ENCODE results near the gene DGKZ.

DNA sequence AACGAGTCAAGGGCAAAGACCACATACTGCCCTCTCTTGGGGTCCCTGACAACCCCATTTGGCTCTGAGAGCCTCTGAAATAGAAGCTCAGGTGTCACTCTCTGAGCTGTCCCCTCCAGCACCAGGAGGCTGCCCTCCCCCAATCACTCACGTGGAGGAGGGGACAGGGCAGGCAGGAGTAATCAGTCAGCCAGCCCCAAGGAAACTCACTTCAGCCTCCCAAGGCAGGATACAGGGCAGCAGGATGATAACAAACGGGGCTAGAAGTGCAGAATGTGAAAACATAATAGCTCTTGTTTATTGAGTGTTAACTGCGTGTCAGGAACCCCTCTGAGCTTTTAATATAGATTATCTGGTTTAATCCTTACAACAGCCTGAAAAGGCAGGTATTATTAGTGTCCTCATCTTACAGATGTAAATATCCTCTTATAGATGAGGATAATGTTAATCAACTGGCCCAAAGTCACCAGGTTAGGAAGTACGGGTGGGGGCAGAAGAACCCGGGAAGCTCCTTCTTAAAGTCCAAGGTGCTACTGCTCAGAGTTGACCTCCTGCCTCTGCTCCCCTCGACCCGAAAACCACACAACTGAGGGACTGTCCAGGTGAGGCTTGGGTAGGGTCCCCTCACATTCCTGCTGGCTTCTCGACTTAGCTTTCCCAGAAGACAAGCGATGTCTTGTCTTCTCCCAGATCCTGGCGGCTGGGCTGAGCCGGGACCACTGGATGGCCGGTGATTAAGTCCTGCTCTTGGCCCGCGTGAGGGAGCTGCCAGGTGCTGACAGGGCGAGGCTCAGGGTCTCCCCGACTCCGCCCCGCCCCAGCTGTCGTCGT is 41.6 kb downstream of the DGKZ start:
- TF ChIP-seq EZH2 (IDR thresholded peaks at IDR 0.05; ENCODE audit: borderline replicate concordance, low read depth, low read length, severe bottlenecking) (peak; percentile 16), FOS (IDR thresholded peaks at IDR 0.05; ENCODE audit: borderline replicate concordance, insufficient read depth, low read length) (no peak), POLR2A (IDR thresholded peaks at IDR 0.05; ENCODE audit: low read depth, low read length) (no peak), JUN (IDR thresholded peaks at IDR 0.05; ENCODE audit: borderline replicate concordance, insufficient read depth, insufficient read length, low read depth) (no peak), POLR2AphosphoS5 (IDR thresholded peaks at IDR 0.05; ENCODE audit: insufficient read depth, low read depth, low read length) (no peak), MYC (IDR thresholded peaks at IDR 0.05; ENCODE audit: low read depth, low read length) (no peak), GATA2 (IDR thresholded peaks at IDR 0.05; ENCODE audit: insufficient read depth, insufficient read length, low read depth, low read length) (no peak)
- TF ChIP-seq, protein P1, sequence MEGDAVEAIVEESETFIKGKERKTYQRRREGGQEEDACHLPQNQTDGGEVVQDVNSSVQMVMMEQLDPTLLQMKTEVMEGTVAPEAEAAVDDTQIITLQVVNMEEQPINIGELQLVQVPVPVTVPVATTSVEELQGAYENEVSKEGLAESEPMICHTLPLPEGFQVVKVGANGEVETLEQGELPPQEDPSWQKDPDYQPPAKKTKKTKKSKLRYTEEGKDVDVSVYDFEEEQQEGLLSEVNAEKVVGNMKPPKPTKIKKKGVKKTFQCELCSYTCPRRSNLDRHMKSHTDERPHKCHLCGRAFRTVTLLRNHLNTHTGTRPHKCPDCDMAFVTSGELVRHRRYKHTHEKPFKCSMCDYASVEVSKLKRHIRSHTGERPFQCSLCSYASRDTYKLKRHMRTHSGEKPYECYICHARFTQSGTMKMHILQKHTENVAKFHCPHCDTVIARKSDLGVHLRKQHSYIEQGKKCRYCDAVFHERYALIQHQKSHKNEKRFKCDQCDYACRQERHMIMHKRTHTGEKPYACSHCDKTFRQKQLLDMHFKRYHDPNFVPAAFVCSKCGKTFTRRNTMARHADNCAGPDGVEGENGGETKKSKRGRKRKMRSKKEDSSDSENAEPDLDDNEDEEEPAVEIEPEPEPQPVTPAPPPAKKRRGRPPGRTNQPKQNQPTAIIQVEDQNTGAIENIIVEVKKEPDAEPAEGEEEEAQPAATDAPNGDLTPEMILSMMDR (IDR thresholded peaks at IDR 0.05; ENCODE audit: extremely low read depth in 1 of 2, insufficient read depth in 1 of 2, low read depth in 1 of 2, low read length in 2 of 2) = no peak
- TF ChIP-seq, protein P2, sequence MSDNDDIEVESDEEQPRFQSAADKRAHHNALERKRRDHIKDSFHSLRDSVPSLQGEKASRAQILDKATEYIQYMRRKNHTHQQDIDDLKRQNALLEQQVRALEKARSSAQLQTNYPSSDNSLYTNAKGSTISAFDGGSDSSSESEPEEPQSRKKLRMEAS (IDR thresholded peaks at IDR 0.05; ENCODE audit: insufficient read depth, insufficient read length) = no peak
